Sigmoid colon (tissue), 7 donors: ENCODE measurements around the gene FGR. TPM values are rescaled to one million over a fixed set of nuclear protein-coding genes. Genes with fewer than 3 reads are reported as not detected.

Source experiments
- DNase-seq: peaks from one replicate; pipeline ENCODE4 v3.0.0-alpha.2; 2019
- H3K27ac ChIP-seq, 4 donors: fragments of 200-600 bp; sonication (generic); one replicate each; pipeline ENCODE4 v1.5.1; 2016 to 2019; ENCODE audit warnings: mild to moderate bottlenecking in 1 of 4
- H3K27me3 ChIP-seq, 3 donors: fragments of 200-600 bp; sonication (generic); one replicate each; pipeline ENCODE4 v1.5.1; 2019; ENCODE audit warnings: mild to moderate bottlenecking in 1 of 3
- H3K36me3 ChIP-seq, 4 donors: fragments of 200-600 bp; sonication (generic); one replicate each; pipeline ENCODE4 v1.5.1; 2016 to 2019
- H3K4me1 ChIP-seq, 4 donors: fragments of 200-600 bp; sonication (generic); one replicate each; pipeline ENCODE4 v1.5.1; 2017 to 2019
- H3K4me3 ChIP-seq, 4 donors: fragments of 200-600 bp; sonication (generic); one replicate each; pipeline ENCODE4 v1.5.1; 2017 to 2019; ENCODE audit warnings: mild to moderate bottlenecking in 2 of 4, moderate library complexity in 1 of 4
- H3K9me3 ChIP-seq, 4 donors: fragments of 200-600 bp in 3 of 4; sonication (generic) in 3 of 4; one replicate each; pipeline versions ENCODE4 v1.5.1 to v1.6.1; 2013 to 2019
- EP300 ChIP-seq, 4 donors: sonication (generic); formaldehyde crosslinking; IDR thresholded peaks; one replicate each; pipeline ENCODE4 v1.6.1; 2017; ENCODE audit warnings: antibody characterized with exemption in 4 of 4
- POLR2A ChIP-seq, 2 donors: fragments of 450-650 bp; IDR thresholded peaks; one replicate each; pipeline ENCODE4 v1.6.1; 2016; ENCODE audit warnings: antibody characterized with exemption in 2 of 2, mild to moderate bottlenecking in 2 of 2, moderate library complexity in 2 of 2
- POLR2AphosphoS5 ChIP-seq, 4 donors: sonication (generic); formaldehyde crosslinking; IDR thresholded peaks; one replicate each; pipeline ENCODE4 v1.6.1; 2017; ENCODE audit warnings: antibody characterized with exemption in 4 of 4
- WGBS, 2 donors: extraction: QIAGEN DNeasy Blood & Tissue Kit; methylation state at CpG; one replicate each; pipeline ENCODE4 v1.1.7; 2013; 5-methylcytosine and 5-hydroxymethylcytosine counted together
- intact Hi-C: fragments of 100-400 bp; cut with DNase I; formaldehyde crosslinking; loops from one replicate; pipeline ENCODE4 v1.15.1; 2023
- polyA plus RNA-seq, 3 donors: library from polyadenylated mRNA; stranded (reverse); fragments of 200-250 nt; gene quantifications; one replicate each; pipeline ENCODE4 v1.2.3, GENCODE V29; 2013
- total RNA-seq, 4 donors: library from RNA; depleted of rRNA; stranded (reverse); fragments of >200 nt; gene quantifications; one replicate each; pipeline ENCODE4 v1.1.0, GENCODE V29; 2016
- TF ChIP-seq, protein P1 (sequence below), 4 experiments: fragments of 450-650 bp in 3 of 4; fragments of 200-600 bp in 1 of 4; IDR thresholded peaks; one replicate each; pipeline ENCODE4 v1.5.1; 2016 to 2019; ENCODE audit warnings: antibody characterized with exemption in 4 of 4, mild to moderate bottlenecking in 3 of 4, moderate library complexity in 2 of 4
- donor health status: healthy with polysubstance abuse.
- donor health status: Bipolar disorder and iron deficiency.
- donor health status: healthy.

The FGR gene
- total and polyA plus RNA-seq, 7 donors = 3.0 to 14.4 (median 6.9) TPM

DNA sequence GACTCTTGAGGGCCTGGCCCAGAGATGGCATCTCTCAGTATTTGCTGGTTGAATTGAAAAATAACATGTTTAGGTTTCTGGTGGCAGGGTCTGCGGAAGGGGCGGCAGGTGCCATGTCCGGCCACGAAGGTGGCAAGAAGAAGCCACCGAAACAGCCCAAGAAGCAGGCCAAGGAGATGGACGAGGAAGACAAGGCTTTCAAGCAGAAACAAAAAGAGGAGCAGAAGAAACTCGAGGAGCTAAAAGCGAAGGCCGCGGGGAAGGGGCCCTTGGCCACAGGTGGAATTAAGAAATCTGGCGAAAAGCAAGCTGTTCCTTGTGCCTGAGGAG is 14.3 kb upstream of the FGR start:
- peaks cover 0 to 22% (median 19%) of the 10 kb centered on the region in 4 donors for H3K4me1 ChIP-seq
- no peaks in the 10 kb centered on the region for H3K27me3 ChIP-seq
- TF ChIP-seq EP300 (IDR thresholded peaks at IDR 0.05) (no peak), POLR2AphosphoS5 (IDR thresholded peaks at IDR 0.05) (no peak), POLR2A (IDR thresholded peaks at IDR 0.05) (no peak)
- TF ChIP-seq, protein P1, sequence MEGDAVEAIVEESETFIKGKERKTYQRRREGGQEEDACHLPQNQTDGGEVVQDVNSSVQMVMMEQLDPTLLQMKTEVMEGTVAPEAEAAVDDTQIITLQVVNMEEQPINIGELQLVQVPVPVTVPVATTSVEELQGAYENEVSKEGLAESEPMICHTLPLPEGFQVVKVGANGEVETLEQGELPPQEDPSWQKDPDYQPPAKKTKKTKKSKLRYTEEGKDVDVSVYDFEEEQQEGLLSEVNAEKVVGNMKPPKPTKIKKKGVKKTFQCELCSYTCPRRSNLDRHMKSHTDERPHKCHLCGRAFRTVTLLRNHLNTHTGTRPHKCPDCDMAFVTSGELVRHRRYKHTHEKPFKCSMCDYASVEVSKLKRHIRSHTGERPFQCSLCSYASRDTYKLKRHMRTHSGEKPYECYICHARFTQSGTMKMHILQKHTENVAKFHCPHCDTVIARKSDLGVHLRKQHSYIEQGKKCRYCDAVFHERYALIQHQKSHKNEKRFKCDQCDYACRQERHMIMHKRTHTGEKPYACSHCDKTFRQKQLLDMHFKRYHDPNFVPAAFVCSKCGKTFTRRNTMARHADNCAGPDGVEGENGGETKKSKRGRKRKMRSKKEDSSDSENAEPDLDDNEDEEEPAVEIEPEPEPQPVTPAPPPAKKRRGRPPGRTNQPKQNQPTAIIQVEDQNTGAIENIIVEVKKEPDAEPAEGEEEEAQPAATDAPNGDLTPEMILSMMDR (IDR thresholded peaks at IDR 0.05) = no peak
- intact Hi-C loops = no loop called here
- no peak for DNase-seq
- H3K4me3 ChIP-seq = no peak overlapping the region
- H3K36me3 ChIP-seq = no peaks in the 10 kb centered on the region
- no peaks in the 10 kb centered on the region for H3K9me3 ChIP-seq
- no peak overlapping the region for H3K27ac ChIP-seq
- 90 to 96% methylated on average over 11 of the region's 11 CpGs for WGBS, 2 donors

DNA sequence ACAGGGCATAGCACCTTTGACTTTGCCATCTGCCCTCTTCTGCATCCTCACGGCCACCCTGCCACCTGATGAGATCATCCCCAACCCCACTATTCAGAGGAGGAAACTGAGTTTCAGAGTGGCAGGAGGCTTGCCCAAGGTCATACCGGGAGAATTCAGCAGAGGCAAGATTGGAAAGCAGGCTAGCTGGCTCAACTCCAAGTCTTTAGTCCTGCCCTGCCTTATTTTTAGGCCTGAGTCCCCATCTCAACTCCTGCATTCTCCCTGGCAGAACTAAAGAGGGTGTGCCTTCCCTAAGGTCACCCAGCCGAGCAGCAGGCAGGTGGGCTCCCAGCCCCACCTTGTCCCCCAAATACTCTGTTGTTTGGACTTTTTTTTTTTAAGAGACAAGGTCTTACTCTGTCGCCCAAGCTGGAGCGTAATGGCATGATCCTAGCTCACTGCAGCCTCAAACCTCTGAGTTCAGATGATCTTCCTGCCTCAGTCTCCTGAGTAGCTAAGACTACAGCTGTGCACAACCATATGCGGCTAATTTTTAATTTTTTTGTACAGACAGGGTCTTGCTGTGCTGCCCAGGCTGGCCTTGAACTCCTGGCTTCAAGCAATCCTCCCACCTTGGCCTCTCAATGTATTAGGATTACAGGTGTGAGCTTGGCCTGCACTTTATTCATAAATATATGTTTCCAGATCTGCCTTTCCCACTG is 13.8 kb upstream of the FGR start:
- no peaks in the 10 kb centered on the region for H3K36me3 ChIP-seq
- H3K27ac ChIP-seq = no peak overlapping the region
- no peak for TF ChIP-seq POLR2AphosphoS5 (IDR thresholded peaks at IDR 0.05)
- TF ChIP-seq, protein P1 (IDR thresholded peaks at IDR 0.05) = no peak
- TF ChIP-seq POLR2A (IDR thresholded peaks at IDR 0.05) = no peak
- no peak for TF ChIP-seq EP300 (IDR thresholded peaks at IDR 0.05)
- DNase-seq = no peak
- no peaks in the 10 kb centered on the region for H3K27me3 ChIP-seq
- H3K9me3 ChIP-seq = no peaks in the 10 kb centered on the region
- peaks cover 0 to 22% (median 19%) of the 10 kb centered on the region in 4 donors for H3K4me1 ChIP-seq
- intact Hi-C loops = no loop called here
- WGBS, 2 donors = 71 to 81% methylated on average over 6 of the region's 6 CpGs
- H3K4me3 ChIP-seq = no peak overlapping the region

DNA sequence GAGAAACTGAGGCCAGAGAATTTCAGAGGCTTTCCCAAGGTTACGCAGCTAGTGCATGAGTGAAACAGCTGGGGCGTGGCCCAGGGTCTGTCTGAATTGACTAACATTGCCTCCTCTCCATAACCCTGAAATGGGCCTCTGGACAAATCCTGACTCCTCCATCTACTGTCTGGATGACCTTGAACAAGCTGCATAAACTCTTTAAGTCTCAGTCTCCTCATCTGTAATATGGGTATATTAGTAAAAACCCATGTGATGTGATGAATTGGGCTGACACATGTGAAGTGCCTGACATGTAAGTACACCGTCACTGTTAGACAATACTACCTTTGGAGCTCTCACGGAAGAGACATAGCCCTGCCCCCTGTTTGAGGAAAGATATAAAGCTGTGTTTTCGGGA is 12.3 kb upstream of the FGR start:
- no peak for TF ChIP-seq EP300 (IDR thresholded peaks at IDR 0.05)
- TF ChIP-seq POLR2AphosphoS5 (IDR thresholded peaks at IDR 0.05) = no peak
- TF ChIP-seq, protein P1 (IDR thresholded peaks at IDR 0.05) = no peak
- no peak for TF ChIP-seq POLR2A (IDR thresholded peaks at IDR 0.05)
- H3K4me3 ChIP-seq = no peak overlapping the region
- DNase-seq = no peak
- intact Hi-C loops = no loop called here
- peaks cover 0 to 22% (median 19%) of the 10 kb centered on the region in 4 donors for H3K4me1 ChIP-seq
- H3K27me3 ChIP-seq = no peaks in the 10 kb centered on the region
- H3K36me3 ChIP-seq = no peaks in the 10 kb centered on the region
- no peaks in the 10 kb centered on the region for H3K9me3 ChIP-seq
- WGBS, 2 donors = 91 to 94% methylated on average over 5 of the region's 5 CpGs
- H3K27ac ChIP-seq = no peak overlapping the region

DNA sequence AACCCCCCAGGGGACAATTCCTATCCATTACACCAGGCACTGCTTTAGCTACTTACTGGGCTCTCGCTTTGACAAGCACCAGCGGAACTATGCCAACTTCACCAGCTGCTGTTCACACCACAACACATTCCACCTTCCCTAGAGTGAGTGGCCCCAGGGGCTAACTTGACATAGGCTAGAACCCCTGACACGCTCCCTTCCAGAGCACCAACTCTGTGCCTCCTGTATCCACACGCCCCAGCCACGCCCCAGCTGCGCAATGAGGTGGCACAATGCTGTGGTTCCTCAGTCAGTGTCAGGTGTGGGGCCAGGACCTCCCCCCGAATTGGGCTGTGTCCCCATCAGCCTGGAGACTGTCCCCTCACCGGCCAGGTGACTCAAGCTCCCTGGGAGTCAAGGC is 11.7 kb upstream of the FGR start:
- no peak overlapping the region for H3K4me3 ChIP-seq
- H3K27ac ChIP-seq = no peak overlapping the region
- no peak for DNase-seq
- no peaks in the 10 kb centered on the region for H3K27me3 ChIP-seq
- WGBS, 2 donors = 77 to 82% methylated on average over 8 of the region's 8 CpGs
- H3K9me3 ChIP-seq = no peaks in the 10 kb centered on the region
- intact Hi-C loops = no loop called here
- no peaks in the 10 kb centered on the region for H3K36me3 ChIP-seq
- TF ChIP-seq EP300 (IDR thresholded peaks at IDR 0.05) (no peak), POLR2AphosphoS5 (IDR thresholded peaks at IDR 0.05) (no peak), POLR2A (IDR thresholded peaks at IDR 0.05) (no peak)
- TF ChIP-seq, protein P1 (IDR thresholded peaks at IDR 0.05) = no peak
- H3K4me1 ChIP-seq = peaks cover 0 to 22% (median 19%) of the 10 kb centered on the region in 4 donors

DNA sequence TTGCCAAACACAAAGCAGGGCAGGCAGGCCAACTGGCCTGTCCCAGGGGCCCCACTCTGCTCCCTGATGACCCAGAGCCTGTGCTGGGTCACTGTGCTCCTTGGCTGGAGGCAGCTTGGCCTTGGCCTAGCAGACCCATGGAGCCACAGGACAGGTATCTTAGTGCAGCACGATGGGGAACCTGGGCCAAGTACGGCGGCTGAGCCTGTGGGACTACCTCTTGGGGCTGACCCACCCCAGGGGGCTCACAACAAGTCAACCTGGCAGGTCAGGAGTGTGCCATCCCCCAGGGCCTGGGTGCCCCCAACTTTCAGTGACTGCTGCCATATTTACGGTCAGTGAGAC is 10.1 kb upstream of the FGR start:
- no peaks in the 10 kb centered on the region for H3K36me3 ChIP-seq
- peaks cover 0 to 10% (median 9%) of the 10 kb centered on the region in 4 donors for H3K4me1 ChIP-seq
- DNase-seq = no peak
- H3K27ac ChIP-seq = no peak overlapping the region
- intact Hi-C loops = loop anchor here (2.0 kb wide), 1 partner anchor 18 kb away; no protein-coding TSS in a partner anchor
- WGBS, 2 donors = 95% methylated on average over 4 of the region's 4 CpGs
- TF ChIP-seq POLR2A (IDR thresholded peaks at IDR 0.05) (no peak), EP300 (IDR thresholded peaks at IDR 0.05) (no peak)
- TF ChIP-seq, protein P1 (IDR thresholded peaks at IDR 0.05) = no peak
- H3K9me3 ChIP-seq = no peaks in the 10 kb centered on the region
- H3K27me3 ChIP-seq = no peaks in the 10 kb centered on the region
- no peak overlapping the region for H3K4me3 ChIP-seq
